Astrocyte of the spinal cord (primary cell): ENCODE results near the gene PIK3CB.

Experiments used
- DNase-seq: peaks from one replicate; pipeline ENCODE4 v3.0.0; 2011; ENCODE audit warnings: low read depth, low spot score
- H3K4me3 ChIP-seq: 2 replicates; pipeline ENCODE4 v1.5.1; 2011; ENCODE audit warnings: low read depth, mild to moderate bottlenecking, low read length, moderate library complexity
- in situ Hi-C: cut with HindIII; loops from 2 replicates; pipeline ENCODE4 v1.10.0; 2017; ENCODE audit warnings: low sequenced_read_pairs
- TF ChIP-seq, protein P1 (sequence below): IDR thresholded peaks from 2 replicates; pipeline ENCODE4 v1.5.1; 2012; ENCODE audit warnings: low read depth, mild to moderate bottlenecking, low read length, inconsistent platforms

PIK3CB gene

GRCh38 chr3:138834596-138835396, at the start of gene PIK3CB:
Gene PIK3CB, minus strand, starts transcription at chr3:138834928. Its CDS starts 75,585 bp downstream, at chr3:138759343.
- in situ Hi-C loops, result no loop called here
- peak; percentile 81 for DNase-seq
- TF ChIP-seq, protein P1, sequence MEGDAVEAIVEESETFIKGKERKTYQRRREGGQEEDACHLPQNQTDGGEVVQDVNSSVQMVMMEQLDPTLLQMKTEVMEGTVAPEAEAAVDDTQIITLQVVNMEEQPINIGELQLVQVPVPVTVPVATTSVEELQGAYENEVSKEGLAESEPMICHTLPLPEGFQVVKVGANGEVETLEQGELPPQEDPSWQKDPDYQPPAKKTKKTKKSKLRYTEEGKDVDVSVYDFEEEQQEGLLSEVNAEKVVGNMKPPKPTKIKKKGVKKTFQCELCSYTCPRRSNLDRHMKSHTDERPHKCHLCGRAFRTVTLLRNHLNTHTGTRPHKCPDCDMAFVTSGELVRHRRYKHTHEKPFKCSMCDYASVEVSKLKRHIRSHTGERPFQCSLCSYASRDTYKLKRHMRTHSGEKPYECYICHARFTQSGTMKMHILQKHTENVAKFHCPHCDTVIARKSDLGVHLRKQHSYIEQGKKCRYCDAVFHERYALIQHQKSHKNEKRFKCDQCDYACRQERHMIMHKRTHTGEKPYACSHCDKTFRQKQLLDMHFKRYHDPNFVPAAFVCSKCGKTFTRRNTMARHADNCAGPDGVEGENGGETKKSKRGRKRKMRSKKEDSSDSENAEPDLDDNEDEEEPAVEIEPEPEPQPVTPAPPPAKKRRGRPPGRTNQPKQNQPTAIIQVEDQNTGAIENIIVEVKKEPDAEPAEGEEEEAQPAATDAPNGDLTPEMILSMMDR, result no peak
- peak within 1 kb of the TSS; percentile 73 for H3K4me3 ChIP-seq

DNA sequence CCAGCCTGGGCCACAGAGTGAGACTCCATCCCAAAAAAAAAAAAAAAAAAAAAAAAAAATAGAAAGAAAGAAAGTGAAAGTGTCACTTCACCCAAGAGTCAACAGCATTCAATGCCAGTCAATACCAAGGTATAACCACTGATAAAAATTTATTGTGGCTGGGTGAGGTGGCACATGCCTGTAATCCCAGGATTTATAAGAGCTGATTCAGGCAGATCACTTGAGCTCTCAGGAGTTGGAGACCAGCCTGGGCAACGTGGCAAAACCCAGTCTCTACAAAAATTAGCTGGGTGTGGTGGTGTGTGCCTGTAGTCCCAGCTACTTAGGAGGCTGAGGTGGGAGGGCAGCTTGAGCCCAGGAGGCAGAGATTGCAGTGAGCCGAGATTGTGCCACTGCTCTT, 46.5 kb upstream of the PIK3CB start:
- in situ Hi-C loops, result no loop called here
- TF ChIP-seq, protein P1, result no peak
- DNase-seq, result no peak
- no peak overlapping the region for H3K4me3 ChIP-seq

DNA sequence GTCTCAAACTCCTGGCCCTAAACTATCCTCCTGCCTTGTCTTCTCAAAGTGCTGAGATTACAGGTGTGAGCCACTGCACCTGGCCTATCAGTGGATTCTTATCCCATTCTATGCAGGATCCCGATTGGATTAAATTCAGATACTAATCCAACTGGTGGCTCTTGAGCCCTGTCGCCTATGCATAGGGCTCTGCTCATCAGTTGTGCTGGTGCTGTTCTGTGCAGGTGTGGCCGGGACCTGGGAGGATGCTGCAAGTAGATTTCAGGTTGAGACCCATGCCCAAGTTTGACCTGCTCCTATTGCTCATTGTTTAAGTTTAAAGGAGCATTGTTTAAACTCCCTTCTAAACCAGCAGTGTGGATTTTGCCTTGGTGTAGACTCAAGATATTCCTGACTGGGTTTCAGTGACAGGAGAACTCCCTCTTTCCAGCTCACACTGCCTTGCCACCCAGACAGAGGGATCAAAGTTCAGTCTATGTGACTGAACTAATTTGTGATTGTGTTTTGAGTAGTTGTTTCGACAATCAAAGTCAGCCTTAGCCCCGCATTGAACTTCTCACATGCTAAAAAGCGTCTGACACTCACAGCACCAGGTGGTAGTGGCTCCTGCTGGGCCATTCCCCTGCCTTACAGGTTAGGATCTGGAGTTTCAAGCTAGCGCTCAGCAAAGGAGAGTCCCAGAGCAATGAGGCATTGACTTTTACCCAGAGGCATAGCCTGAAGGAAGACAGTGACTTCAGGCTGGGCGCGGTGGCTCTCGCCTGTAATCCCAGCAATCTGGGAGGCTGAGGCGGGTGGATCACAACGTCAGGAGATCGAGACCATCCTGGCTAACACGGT, 45.0 kb upstream of the PIK3CB start:
- no peak overlapping the region for H3K4me3 ChIP-seq
- TF ChIP-seq, protein P1, result no peak
- in situ Hi-C loops, result no loop called here
- DNase-seq, result no peak

DNA sequence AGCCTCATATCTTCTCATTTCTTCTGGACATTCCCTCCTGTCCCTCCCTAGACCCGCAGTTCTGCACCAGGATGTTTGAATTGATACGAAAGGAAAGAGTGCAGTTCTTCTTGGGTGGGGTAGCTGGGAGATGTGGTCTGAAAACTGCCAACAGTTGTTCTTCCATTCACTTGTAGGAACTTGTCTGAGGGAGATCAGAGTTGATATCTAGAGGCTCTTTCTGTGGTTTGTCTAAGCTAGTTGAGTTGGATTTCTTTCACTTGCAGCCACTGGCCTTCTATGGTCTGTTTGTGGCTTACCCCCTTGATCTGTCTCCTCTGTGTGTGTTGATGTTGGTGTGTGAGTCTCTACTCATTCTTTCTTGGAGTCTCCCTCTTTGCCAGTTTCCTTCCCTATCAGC, 42.5 kb upstream of the PIK3CB start:
- TF ChIP-seq, protein P1, result no peak
- DNase-seq, result no peak
- in situ Hi-C loops, result no loop called here
- H3K4me3 ChIP-seq, result no peak overlapping the region

GRCh38 chr3:138875754-138876664, 41.3 kb upstream of the PIK3CB start:
- in situ Hi-C loops, result no loop called here
- no peak overlapping the region for H3K4me3 ChIP-seq
- no peak for DNase-seq
- TF ChIP-seq, protein P1, result no peak

GRCh38 chr3:138875096-138875753, 40.5 kb upstream of the PIK3CB start:
- no peak for DNase-seq
- no peak overlapping the region for H3K4me3 ChIP-seq
- TF ChIP-seq, protein P1, result no peak
- in situ Hi-C loops, result no loop called here
